ENCODE data around the gene PCBP3. TPM values are rescaled to one million over a fixed set of nuclear protein-coding genes. Genes with fewer than 3 reads are reported as not detected.
A peak's percentile ranks its signal among the peaks of the same experiment; 100 is the strongest.

The PCBP3 gene
- total RNA-seq, 1 experiment from 2014 or later, result 10.9 TPM

DNA sequence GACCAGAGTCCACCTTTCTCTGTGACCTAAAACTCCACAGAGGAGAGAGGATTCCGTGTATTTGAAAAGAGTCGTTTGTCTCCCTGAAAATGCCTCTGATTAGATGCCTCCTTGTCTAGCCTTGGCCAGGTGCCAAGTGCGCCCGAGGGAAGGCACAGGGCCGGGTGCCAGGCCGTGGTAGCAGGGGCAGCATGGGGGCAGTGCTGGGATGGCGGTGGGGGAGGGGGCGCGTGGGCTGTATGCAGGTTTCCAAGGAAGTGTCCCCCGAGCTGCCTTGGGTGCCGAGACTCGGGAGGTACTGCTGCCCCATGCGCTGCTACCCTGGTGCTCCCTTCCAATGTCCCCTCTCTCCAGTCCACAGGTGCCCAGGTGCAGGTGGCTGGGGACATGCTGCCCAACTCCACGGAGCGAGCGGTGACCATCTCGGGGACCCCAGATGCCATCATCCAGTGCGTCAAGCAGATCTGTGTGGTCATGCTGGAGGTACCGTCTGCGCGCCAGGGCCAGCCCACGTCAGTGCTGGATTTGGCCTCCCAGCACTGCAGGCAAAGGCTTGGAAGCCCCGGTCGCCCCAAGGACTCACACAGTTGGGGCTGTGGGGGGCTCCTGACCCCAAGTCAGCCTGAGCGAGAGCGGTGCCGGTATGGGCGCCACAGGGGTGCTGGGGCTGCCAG lies 267.2 kb downstream of the PCBP3 start:
- H2AFZ ChIP-seq (ENCODE audit: low read length), result no peak overlapping the region
- H3K9me3 ChIP-seq (ENCODE audit: control insufficient read depth, low read depth, low read length), result no peaks in the 10 kb centered on the region
- H3K4me1 ChIP-seq (ENCODE audit: insufficient read depth, low read length), result no peaks in the 10 kb centered on the region
- no peak for TF ChIP-seq CTCF (conservative IDR thresholded peaks at IDR 0.05)
- H3K79me1 ChIP-seq (ENCODE audit: insufficient read depth, low read depth, low read length, poor library complexity, severe bottlenecking), result no peaks in the 10 kb centered on the region
- H3K27me3 Mint-ChIP-seq (ENCODE audit: low read depth), result peaks cover 2% of the 10 kb centered on the region
- H3T11ph ChIP-seq (ENCODE audit: low read length), result no peak overlapping the region
- no peak overlapping the region for H3K14ac ChIP-seq (ENCODE audit: insufficient read depth, low read length)
- no peak overlapping the region for H3K4me2 ChIP-seq (ENCODE audit: insufficient read depth, insufficient read length, low read length)
- no peak overlapping the region for H3K4me3 Mint-ChIP-seq
- no peaks in the 10 kb centered on the region for H3K79me2 ChIP-seq (ENCODE audit: insufficient read depth, low read length)
- H3K23me2 ChIP-seq (ENCODE audit: insufficient read length, low read depth, low read length, poor library complexity, severe bottlenecking), result no peaks in the 10 kb centered on the region
- no peak overlapping the region for H2BK120ac ChIP-seq (ENCODE audit: low read depth, low read length, poor library complexity, severe bottlenecking)
- H2BK12ac ChIP-seq (ENCODE audit: insufficient read length, low read depth, low read length), result no peak overlapping the region
- no peaks in the 10 kb centered on the region; a peak in 2 of 7 replicates for H3K36me3 Mint-ChIP-seq (ENCODE audit: insufficient read depth in 1 of 3, low read depth in 3 of 3)
- H2BK20ac ChIP-seq (ENCODE audit: low read depth, low read length, poor library complexity, severe bottlenecking), result no peak overlapping the region
- H3K9ac ChIP-seq (ENCODE audit: extremely low read depth, insufficient read length, low read length), result no peak overlapping the region
- no peak overlapping the region for H2BK5ac ChIP-seq (ENCODE audit: insufficient read length, low read length)
- no peak overlapping the region for H3K4ac ChIP-seq (ENCODE audit: low read depth, low read length)
- DNase-seq, result no peak
- H3K9me3 Mint-ChIP-seq, result no peaks in the 10 kb centered on the region
- H3K4me1 Mint-ChIP-seq, result no peaks in the 10 kb centered on the region
- no peak overlapping the region for H4K5ac ChIP-seq (ENCODE audit: insufficient read length, low read depth, low read length)
- no peak overlapping the region for H2BK15ac ChIP-seq (ENCODE audit: low read depth, low read length)
- H3K27ac Mint-ChIP-seq, result peak overlapping the region in 1 of 3 experiments; percentile 78; a peak in 1 of 7 replicates
- no peak overlapping the region for H3K23ac ChIP-seq (ENCODE audit: insufficient read length, low read depth, low read length)
- no peak overlapping the region for H3K18ac ChIP-seq (ENCODE audit: insufficient read length, low read depth, low read length)
- WGBS (ENCODE audit: extremely low coverage, insufficient read length, low lambda C conversion rate), result no CpG with 5 or more reads among the region's 28 CpGs
- H4K91ac ChIP-seq (ENCODE audit: insufficient read length, low read depth, low read length), result no peak overlapping the region
- H4K8ac ChIP-seq (replicated peaks; ENCODE audit: insufficient read length, low read depth, low read length), result no peak overlapping the region
- H3K27ac ChIP-seq (ENCODE audit: insufficient read length, low read depth, low read length), result no peak overlapping the region
- no peaks in the 10 kb centered on the region for H4K20me1 ChIP-seq (ENCODE audit: control insufficient read depth, insufficient read depth, insufficient read length)
- H3K56ac ChIP-seq (ENCODE audit: insufficient read length, low read depth, low read length), result no peak overlapping the region
- H3K27me3 ChIP-seq (ENCODE audit: insufficient read depth, low read length), result no peaks in the 10 kb centered on the region
- no peak overlapping the region for H2AK5ac ChIP-seq (ENCODE audit: insufficient read length, low read length)
